Panc1 (cell line): Measurements from ENCODE around the gene PLB1. TPM values are rescaled to one million over a fixed set of nuclear protein-coding genes. Genes with fewer than 3 reads are reported as not detected.

Experiments
- ATAC-seq: fragments of 200-7000 bp; cut with Tn5 transposase; 2 replicates; pipeline ENCODE4 v1.9.1; 2020; ENCODE audit warnings: mild to moderate bottlenecking, moderate library complexity
- BruUV-seq: library from RNA; stranded (reverse); fragments of 400-500 nt; replicated peaks from 2 replicates; lab custom pipeline; 2021; lab: Mats Ljungman, UMichigan
- CTCF ChIA-PET: fragments of 300-600 bp; sonication (Branson Sonifier 250); formaldehyde crosslinking; loops from one replicate; lab custom pipeline; 2022; ENCODE audit warnings: antibody characterized with exemption; lab: Charles Lee
- POLR2A ChIA-PET: fragments of 300-600 bp; sonication (Branson Sonifier 250); formaldehyde crosslinking; loops from one replicate; lab custom pipeline; 2022; ENCODE audit warnings: antibody characterized with exemption; lab: Charles Lee
- DNase-seq: peaks from one replicate; pipeline ENCODE4 v3.0.0-alpha.2; 2010; ENCODE audit warnings: low read depth, low spot score
- H3K27ac ChIP-seq: 2 replicates; pipeline ENCODE4 v1.5.1; 2011; ENCODE audit warnings: mild to moderate bottlenecking, low read length, inconsistent platforms
- H3K27me3 ChIP-seq: fragments of 200-500 bp; sonication (Bioruptor generic); 2 replicates; pipeline ENCODE4 v1.6.0; 2014; ENCODE audit warnings: low read length, inconsistent platforms; ENCODE audit not compliant: control insufficient read depth, insufficient read depth
- H3K36me3 ChIP-seq: fragments of 200-500 bp; sonication (Bioruptor generic); 2 replicates; pipeline ENCODE4 v1.5.1; 2014; ENCODE audit warnings: inconsistent platforms, mild to moderate bottlenecking, low read length, moderate library complexity; ENCODE audit not compliant: control insufficient read depth, insufficient read depth
- H3K4me1 ChIP-seq: 2 replicates; pipeline ENCODE4 v1.5.1; 2011; ENCODE audit warnings: inconsistent platforms, mild to moderate bottlenecking, low read length, moderate library complexity; ENCODE audit not compliant: control insufficient read depth, insufficient read depth
- H3K4me3 ChIP-seq, 2 experiments: 2 replicates each; pipeline ENCODE4 v1.5.1; 2011 to 2012; ENCODE audit warnings: low read depth in 2 of 2, low read length in 2 of 2, mild to moderate bottlenecking in 2 of 2, inconsistent platforms in 1 of 2, moderate library complexity in 1 of 2
- H3K9me3 ChIP-seq: fragments of 200-500 bp; sonication (Bioruptor generic); 2 replicates; pipeline ENCODE4 v1.5.1; 2014; ENCODE audit warnings: low read depth, mild to moderate bottlenecking, inconsistent platforms, low read length, moderate library complexity; ENCODE audit not compliant: control insufficient read depth, insufficient read depth
- CTCF ChIP-seq: fragments of 450-650 bp; IDR thresholded peaks from 2 replicates; pipeline ENCODE4 v1.5.1; 2017; ENCODE audit warnings: mild to moderate bottlenecking
- POLR2AphosphoS5 ChIP-seq: IDR thresholded peaks from 2 replicates; pipeline ENCODE4 v1.6.1; 2012; ENCODE audit warnings: mild to moderate bottlenecking, low read depth, low read length, moderate library complexity
- SIN3A ChIP-seq: IDR thresholded peaks from 2 replicates; pipeline ENCODE4 v1.6.1; 2012; ENCODE audit warnings: low read depth, mild to moderate bottlenecking, low read length, moderate library complexity, borderline replicate concordance; ENCODE audit not compliant: insufficient read depth
- TCF7L2 ChIP-seq: IDR thresholded peaks from 2 replicates; pipeline ENCODE4 v1.6.1; 2011; ENCODE audit warnings: mild to moderate bottlenecking, low read depth, low read length, inconsistent platforms
- in situ Hi-C: cut with HindIII; loops from 2 replicates; pipeline ENCODE4 v1.10.0; 2016; ENCODE audit warnings: low sequenced_read_pairs, low pct_unique_long_range_greater_than_20kb
- intact Hi-C: fragments of 100-400 bp; cut with micrococcal nuclease; formaldehyde crosslinking; loops from one replicate; pipeline ENCODE4 v1.10.0; 2022; ENCODE audit not compliant: unreplicated experiment
- total RNA-seq: library from RNA; stranded (reverse); gene quantifications from one replicate; pipeline ENCODE4 v1.2.1, GENCODE V29; 2021; ENCODE audit not compliant: unreplicated experiment
- TF ChIP-seq, protein P1 (sequence below), 2 experiments: IDR thresholded peaks; 2 replicates each; pipeline ENCODE4 v1.6.1; 2011 to 2012; ENCODE audit warnings: low read depth in 2 of 2, control low read depth in 1 of 2, low read length in 1 of 2, mild to moderate bottlenecking in 1 of 2, moderate library complexity in 1 of 2; ENCODE audit not compliant: insufficient read depth in 1 of 2

The PLB1 gene
- total RNA-seq, 1 experiment from 2014 or later = 0.80 TPM

- no peak overlapping the region for H3K4me3 ChIP-seq
- ATAC-seq (no peak), DNase-seq (no peak)
- CTCF ChIA-PET = no interaction called here
- intact Hi-C loops (no loop called here), in situ Hi-C loops (no loop called here)
- POLR2A ChIA-PET = interaction anchor here (0.6 kb wide), 1 partner anchor 57 kb away, joined by 3 read pairs; no protein-coding TSS in a partner anchor
- TF ChIP-seq CTCF (no peak), SIN3A (no peak), TCF7L2 (no peak), POLR2AphosphoS5 (no peak)
- TF ChIP-seq, protein P1, sequence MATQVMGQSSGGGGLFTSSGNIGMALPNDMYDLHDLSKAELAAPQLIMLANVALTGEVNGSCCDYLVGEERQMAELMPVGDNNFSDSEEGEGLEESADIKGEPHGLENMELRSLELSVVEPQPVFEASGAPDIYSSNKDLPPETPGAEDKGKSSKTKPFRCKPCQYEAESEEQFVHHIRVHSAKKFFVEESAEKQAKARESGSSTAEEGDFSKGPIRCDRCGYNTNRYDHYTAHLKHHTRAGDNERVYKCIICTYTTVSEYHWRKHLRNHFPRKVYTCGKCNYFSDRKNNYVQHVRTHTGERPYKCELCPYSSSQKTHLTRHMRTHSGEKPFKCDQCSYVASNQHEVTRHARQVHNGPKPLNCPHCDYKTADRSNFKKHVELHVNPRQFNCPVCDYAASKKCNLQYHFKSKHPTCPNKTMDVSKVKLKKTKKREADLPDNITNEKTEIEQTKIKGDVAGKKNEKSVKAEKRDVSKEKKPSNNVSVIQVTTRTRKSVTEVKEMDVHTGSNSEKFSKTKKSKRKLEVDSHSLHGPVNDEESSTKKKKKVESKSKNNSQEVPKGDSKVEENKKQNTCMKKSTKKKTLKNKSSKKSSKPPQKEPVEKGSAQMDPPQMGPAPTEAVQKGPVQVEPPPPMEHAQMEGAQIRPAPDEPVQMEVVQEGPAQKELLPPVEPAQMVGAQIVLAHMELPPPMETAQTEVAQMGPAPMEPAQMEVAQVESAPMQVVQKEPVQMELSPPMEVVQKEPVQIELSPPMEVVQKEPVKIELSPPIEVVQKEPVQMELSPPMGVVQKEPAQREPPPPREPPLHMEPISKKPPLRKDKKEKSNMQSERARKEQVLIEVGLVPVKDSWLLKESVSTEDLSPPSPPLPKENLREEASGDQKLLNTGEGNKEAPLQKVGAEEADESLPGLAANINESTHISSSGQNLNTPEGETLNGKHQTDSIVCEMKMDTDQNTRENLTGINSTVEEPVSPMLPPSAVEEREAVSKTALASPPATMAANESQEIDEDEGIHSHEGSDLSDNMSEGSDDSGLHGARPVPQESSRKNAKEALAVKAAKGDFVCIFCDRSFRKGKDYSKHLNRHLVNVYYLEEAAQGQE (IDR thresholded peaks at IDR 0.05; ENCODE audit: insufficient read depth in 1 of 2, low read depth in 2 of 2, low read length in 1 of 2) = no peak
- no peaks in the 10 kb centered on the region for H3K36me3 ChIP-seq
- no TSS peak for BruUV-seq
- H3K27ac ChIP-seq = no peak overlapping the region
- peaks cover 13% of the 10 kb centered on the region for H3K27me3 ChIP-seq
- H3K4me1 ChIP-seq = no peaks in the 10 kb centered on the region
- H3K9me3 ChIP-seq = no peaks in the 10 kb centered on the region
Measured at GRCh38 chr2:28522481-28522880, 26.6 kb downstream of the PLB1 start.

- CTCF ChIA-PET = no interaction called here
Measured at GRCh38 chr2:28523902-28524301, 28.0 kb downstream of the PLB1 start.

More at GRCh38 chr2:28523902-28524301, 28.0 kb downstream of the PLB1 start:
- Histone ChIP-seq H3K27ac (no peak overlapping the region), H3K27me3 (peaks cover 8% of the 10 kb centered on the region), H3K36me3 (no peaks in the 10 kb centered on the region), H3K4me3 (no peak overlapping the region), H3K9me3 (no peaks in the 10 kb centered on the region), H3K4me1 (no peaks in the 10 kb centered on the region)
- in situ Hi-C loops = no loop called here
- POLR2A ChIA-PET = no interaction called here
- intact Hi-C loops = no loop called here
- TF ChIP-seq POLR2AphosphoS5 (no peak), TCF7L2 (no peak), SIN3A (no peak), CTCF (no peak)
- TF ChIP-seq, protein P1 (IDR thresholded peaks at IDR 0.05; ENCODE audit: insufficient read depth in 1 of 2, low read depth in 2 of 2, low read length in 1 of 2) = no peak
- ATAC-seq (no peak), DNase-seq (no peak)
- BruUV-seq = no TSS peak
